C4-2B (cell line): ENCODE measurements around the gene ALOXE3.

Source experiments
- H3K27ac ChIP-seq: fragments of 450-650 bp; 2 replicates; pipeline ENCODE4 v1.5.1; 2017
- ZFX ChIP-seq: fragments of 450-650 bp; IDR thresholded peaks from 2 replicates; pipeline ENCODE4 v1.6.1; 2017
- TF ChIP-seq, protein P1 (sequence below): fragments of 450-650 bp; conservative IDR thresholded peaks from 2 replicates; pipeline ENCODE4 v1.5.1; 2017; ENCODE audit warnings: mild to moderate bottlenecking

ALOXE3 gene

DNA sequence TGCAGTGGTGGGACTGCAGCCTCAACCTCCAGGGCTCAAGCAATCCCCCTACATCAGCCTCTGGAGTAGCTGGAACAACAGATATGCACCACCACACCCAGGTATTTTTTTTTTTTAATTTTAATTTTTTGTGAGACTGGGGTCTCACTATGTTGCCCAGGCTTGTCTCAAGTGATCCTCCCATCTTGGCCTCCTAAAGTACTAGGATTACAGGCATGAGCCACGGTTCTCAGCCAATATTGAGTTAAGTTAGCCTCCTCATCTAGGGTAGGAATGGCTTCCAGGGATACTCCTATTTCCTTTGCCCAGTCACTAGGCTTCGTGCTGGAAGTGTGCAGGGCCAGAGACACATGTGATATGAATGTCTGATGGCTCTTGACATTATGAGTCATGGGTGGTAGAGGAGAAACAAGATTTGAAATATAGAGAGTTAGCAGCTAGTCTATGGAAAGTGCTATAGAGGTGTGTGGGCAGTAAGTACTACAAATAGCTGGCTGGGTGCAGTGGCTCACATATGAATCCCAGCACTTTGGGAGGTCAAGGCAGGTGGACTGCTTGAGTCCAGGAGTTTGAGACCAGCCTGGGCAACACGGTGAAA is 13.6 kb upstream of the ALOXE3 start:
- no peak for TF ChIP-seq ZFX
- TF ChIP-seq, protein P1, sequence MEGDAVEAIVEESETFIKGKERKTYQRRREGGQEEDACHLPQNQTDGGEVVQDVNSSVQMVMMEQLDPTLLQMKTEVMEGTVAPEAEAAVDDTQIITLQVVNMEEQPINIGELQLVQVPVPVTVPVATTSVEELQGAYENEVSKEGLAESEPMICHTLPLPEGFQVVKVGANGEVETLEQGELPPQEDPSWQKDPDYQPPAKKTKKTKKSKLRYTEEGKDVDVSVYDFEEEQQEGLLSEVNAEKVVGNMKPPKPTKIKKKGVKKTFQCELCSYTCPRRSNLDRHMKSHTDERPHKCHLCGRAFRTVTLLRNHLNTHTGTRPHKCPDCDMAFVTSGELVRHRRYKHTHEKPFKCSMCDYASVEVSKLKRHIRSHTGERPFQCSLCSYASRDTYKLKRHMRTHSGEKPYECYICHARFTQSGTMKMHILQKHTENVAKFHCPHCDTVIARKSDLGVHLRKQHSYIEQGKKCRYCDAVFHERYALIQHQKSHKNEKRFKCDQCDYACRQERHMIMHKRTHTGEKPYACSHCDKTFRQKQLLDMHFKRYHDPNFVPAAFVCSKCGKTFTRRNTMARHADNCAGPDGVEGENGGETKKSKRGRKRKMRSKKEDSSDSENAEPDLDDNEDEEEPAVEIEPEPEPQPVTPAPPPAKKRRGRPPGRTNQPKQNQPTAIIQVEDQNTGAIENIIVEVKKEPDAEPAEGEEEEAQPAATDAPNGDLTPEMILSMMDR = no peak

GRCh38 chr17:8128125-8128784 is 9.9 kb upstream of the ALOXE3 start:
- TF ChIP-seq, protein P1 = no peak
- TF ChIP-seq ZFX = no peak
- H3K27ac ChIP-seq = no peak overlapping the region

More for the DNA sequence above, 13.6 kb upstream of the ALOXE3 start:
- H3K27ac ChIP-seq = no peak overlapping the region

- TF ChIP-seq ZFX = no peak
- TF ChIP-seq, protein P1 = no peak
- H3K27ac ChIP-seq = peak overlapping the region; percentile 31
Measured at GRCh38 chr17:8126491-8127066, 8.3 kb upstream of the ALOXE3 start.

DNA sequence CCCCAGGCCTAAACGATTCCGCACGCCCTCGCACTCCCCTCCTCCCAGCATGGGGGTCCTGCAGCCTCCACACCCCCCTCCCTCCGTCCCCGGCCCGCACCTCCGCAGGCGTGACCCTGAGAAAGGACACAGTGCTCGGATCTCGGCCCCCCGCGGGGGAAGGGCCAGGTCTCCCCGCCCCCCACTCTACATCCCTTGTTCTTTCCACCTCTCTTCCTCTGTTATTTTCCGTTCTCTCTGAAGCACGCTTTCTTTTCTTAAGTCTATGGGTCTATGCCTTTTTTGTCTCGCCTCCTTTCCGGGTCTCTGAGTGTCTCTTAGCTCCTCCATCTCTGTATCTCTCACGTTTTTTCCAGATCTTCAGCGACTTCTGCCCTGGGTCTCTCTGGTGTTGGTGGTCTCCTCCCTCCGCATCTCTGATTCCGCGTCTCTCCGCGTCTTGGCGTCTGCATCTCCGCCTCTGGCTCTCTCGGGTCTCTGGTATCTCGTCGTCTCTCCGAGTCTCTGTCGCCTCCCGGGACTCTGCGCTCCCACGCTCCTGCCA is 7.7 kb upstream of the ALOXE3 start:
- peak overlapping the region; percentile 31 for H3K27ac ChIP-seq
- TF ChIP-seq, protein P1 = no peak

DNA sequence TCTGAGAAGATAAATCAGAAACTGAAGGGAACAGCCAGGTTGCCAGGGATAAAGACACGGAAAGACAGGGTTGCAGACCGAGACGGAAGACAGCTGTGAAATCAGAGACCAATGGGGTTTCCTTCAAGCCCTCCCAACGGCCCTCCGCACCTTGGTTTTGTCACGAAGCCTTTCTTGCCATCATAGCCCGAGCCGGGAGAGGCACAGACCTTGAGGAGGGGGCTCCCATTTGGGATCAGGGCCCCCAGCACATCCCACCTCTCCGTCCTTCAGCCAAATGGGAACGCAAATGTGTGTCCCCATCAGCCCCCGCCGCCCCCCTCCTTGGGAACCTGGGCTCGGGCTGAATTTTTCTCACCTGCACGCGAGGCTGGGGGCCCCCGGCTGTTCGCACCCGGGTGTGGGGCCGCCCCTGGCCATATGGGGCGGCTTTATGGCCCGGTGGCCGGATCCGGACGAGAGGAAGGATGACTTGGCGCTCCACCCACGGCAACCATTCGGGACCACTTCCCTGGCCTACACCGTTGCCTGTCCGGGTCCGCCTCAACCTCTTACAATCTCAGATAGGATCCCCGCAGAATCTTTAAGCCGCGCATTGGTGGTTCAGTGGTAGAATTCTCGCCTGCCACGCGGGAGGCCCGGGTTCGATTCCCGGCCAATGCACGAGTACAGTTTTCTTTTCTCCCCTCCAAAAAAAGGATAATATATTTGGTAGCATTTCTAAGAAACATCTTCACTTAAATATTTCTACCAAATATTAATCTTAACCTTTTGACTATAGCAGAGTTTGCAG is 7.0 kb upstream of the ALOXE3 start:
- TF ChIP-seq, protein P1 = no peak
- TF ChIP-seq ZFX = no peak
- peak overlapping the region; percentile 31 for H3K27ac ChIP-seq

- no peak overlapping the region for H3K27ac ChIP-seq
- no peak for TF ChIP-seq ZFX
- TF ChIP-seq, protein P1 = no peak
Measured at GRCh38 chr17:8124350-8125153, 6.2 kb upstream of the ALOXE3 start.
